NCI-H748 (cell line): ENCODE results near the gene XRCC3.

Experiments
- DNase-seq: peaks from one replicate; lab custom pipeline; 2025; ENCODE audit not compliant: unreplicated experiment; lab: John Stamatoyannopoulos, UW

The XRCC3 gene

DNA sequence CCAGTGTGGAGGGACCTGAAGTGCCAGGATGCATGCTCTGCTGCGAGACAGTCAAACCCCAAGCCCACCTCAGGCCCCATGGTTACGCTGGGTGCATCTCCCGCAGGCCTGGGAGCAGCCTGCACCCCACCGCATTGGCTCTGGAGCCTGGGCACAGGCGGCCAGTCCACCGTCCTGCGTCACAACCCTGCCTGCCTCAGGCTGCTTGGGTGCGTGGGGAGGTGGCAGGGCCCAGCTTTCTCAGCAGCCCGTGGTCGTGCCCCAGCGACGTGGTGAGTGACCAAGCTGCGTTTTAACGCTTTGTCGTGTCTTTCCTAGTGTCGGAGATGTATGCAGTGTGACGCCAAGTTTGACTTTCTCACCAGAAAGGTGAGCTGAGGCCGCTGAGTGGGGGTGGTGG is 11.2 kb upstream of the XRCC3 start:
- DNase-seq: no peak

DNA sequence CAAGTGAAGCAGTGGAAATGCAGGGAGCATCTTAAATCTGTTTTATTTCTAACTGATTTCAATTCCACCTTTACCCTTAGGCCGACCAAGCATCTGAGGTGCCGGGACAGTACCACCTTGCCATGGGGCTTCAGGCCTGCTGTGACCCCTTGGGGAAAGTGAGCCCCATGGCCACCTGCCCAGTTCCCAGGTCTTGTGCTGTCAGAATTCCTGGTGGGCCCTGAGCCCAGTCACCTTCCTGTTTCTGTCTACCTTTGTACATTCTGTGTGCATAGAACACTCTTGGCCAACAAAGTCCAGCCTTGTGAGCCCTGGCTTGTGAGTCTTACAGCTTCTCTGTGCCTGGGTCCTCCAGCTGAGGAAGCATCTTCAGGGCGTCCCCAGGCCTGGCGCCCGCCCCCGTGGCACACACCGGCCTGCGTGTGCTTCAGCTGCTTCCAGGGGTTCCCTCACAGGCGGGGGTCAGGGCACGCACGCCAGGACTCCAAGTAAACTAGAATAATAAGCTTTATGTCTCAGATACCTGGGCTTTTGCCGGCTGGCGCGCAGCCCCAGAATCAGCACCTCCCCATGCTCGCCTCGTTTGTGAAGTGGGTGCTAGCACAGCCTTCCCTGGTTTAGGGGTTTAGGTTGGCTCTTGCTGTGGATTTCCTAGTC is 10.6 kb upstream of the XRCC3 start:
- no peak for DNase-seq

GRCh38 chr14:103725001-103725682 is 9.9 kb upstream of the XRCC3 start:
- DNase-seq: no peak

DNA sequence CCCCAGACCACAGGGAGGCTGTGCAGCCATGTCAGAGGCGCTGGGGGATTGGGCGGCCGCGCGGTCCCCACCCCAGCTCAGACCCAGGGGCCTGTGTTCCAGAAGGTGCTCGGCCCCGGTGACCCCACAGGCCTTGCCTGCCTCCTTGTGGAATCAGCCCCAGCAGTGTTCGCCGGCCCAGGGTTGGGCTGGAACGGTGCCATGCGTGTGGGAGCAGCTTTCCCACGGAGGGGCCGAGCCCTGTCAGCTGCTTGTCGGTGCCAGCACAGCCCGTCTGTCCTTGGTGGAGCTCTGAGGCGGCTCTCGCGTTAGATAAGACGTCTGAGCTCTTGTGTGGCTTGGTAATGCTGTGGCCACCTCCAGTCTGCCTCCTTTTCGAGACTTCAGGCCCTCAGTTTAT is 8.9 kb upstream of the XRCC3 start:
- no peak for DNase-seq

- DNase-seq: no peak
These were observed 8.5 kb upstream of the XRCC3 start for GRCh38 chr14:103723748-103724081.

GRCh38 chr14:103721334-103722120 is 6.3 kb upstream of the XRCC3 start:
- no peak for DNase-seq

- no peak for DNase-seq
These were observed 4.5 kb upstream of the XRCC3 start for GRCh38 chr14:103719751-103720150.

GRCh38 chr14:103718572-103718971 is 3.3 kb upstream of the XRCC3 start:
- DNase-seq: no peak

GRCh38 chr14:103716899-103717411 is 1.7 kb upstream of the XRCC3 start:
- no peak for DNase-seq

DNA sequence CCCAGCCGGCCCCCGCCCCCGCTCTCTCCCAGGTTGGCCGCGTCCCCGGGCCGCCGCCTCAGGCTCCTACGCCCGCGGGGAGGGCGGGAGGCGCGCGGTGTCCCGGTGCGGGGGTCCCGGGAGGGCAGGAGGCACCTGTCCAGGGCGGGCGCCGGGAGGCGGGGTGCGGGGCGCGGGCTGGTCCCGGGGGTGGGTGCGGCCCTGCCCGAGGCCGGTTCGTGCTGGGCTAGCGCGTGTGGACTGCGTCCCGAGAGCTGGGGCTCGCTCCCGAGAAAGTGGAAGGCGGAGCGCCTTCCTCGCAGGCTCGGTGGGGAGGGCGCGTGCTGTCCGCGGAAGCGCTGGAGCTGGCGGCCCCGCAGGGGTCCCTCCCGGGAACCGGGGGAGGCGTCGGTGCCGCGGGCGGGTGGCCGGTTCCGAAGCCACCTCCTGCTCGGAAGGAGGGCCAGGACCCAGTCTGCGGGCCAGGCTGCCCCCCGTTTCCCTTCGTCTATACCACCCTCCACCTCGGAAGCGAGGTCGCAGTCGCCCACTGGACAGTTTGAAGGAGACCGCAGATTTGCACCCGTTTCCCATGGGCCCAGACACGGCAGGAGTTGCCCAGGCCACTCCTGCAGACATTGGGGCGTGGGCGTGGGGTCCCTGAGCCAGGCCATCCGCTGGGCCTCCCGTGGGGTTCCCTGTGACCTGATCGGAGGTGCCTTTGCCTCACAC is 995 bp upstream of the XRCC3 start:
- DNase-seq: peak; percentile 48

- no peak for DNase-seq
These were observed 1.1 kb downstream of the XRCC3 start for GRCh38 chr14:103714063-103714724.

DNA sequence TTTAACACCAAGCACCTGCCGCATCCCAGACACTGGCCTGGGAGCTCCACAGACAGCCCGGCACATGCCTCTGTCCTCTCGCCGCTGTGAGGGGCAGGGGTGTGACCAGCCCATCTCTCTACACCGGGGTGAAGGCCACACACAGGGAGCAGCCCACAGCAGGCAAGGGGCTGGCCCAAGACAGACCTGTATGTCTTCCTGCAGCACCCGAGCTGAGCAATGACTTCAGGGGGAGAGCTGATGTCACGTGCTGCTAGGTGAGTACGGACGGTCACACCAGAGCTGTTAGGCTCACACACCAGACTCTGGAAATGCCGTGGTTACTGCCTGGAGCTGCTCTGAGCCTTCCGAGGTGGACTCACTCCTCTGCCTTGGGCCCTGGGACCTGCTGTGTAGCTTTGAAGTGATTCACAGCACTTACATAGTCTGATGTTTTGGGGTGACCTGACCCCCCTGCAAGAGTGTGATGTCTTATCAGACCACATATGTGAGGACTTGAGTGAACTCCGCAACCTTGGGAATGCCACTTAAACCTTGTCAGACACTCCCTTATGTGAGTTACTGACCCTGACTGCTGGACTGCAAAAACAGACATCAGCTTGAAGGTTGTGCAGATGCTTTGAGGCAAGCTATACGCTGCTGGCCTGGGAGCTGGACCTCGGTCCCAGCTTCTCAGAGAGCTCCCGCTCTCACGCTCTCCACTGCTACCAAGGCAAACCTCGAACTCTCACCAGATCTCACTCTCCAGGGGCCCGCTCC is 1.8 kb downstream of the XRCC3 start:
- no peak for DNase-seq

GRCh38 chr14:103712633-103713247 is 2.5 kb downstream of the XRCC3 start:
- DNase-seq: no peak

GRCh38 chr14:103711516-103712431 is 3.5 kb downstream of the XRCC3 start:
- DNase-seq: peak; percentile 38

DNA sequence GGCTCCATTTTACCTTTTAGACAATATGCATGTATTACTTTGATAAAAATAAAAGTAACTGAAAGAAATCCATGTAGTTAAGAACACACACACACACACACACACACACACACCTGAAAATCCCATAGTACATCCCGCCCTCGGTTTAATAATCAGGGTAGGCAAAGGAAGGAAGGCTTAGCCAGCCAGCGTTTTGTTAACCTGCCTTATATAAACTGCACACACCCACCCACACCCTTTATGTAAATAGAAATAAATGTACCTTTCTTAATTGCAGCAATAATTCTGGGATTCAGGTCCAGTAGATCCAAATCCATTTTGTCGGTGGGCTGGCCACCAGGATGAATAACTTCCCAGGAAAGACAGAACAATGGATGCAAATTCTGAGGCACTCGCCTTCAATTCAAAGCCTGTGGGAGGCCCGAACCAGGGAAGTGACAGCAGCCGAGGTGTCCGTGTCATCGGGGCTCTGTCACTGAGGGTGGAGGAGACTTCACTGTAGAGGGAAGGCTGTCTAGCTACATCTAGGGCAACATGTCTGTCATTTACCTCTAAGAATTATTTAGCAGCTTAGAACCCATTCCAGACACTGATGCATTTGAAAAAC is 4.4 kb downstream of the XRCC3 start:
- peak; percentile 75 for DNase-seq

DNA sequence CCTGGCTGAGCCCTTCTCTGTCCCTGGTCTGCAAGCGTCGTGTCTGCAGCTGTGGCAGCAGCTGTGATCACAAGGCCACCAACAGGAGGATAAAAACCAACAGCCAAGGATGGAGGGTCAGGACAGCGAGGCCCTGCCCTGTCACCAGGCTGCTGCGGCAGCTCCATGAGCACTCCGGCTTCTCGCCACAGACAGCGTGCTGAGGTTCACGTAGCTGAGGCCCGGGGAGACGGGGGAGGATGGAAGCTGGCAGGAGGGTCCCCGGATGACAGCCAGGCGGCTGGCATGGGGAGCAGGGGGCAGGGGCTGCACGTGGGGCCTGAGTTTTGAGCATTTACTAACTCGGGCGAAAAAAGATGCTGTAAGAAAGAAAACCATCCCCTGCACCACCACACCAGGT is 5.4 kb downstream of the XRCC3 start:
- no peak for DNase-seq

DNA sequence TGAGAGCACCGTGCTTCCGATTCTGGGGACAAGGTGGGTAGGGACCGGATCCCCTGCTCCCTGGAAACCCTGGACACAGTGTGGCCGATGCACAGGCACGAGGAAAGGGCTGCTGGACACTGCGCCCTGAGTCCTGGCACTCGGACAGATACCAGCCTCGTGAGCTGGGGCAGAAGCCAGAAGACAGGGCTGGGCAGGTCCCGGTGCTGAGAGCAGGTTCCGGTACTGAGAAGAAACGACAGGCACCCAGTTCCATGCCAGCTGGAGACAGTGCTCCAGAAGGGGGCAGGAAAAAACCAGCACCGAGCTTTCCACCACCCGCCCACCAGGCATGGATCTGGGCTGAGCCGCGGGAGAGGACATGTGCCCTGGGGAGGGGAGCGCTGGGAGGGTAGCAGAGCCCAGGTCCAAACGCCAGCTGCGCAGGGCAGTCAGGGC is 6.5 kb downstream of the XRCC3 start:
- no peak for DNase-seq
